H1 (cell line): ENCODE data around the gene PCTP.

ENCODE experiments used
- BCL11A ChIP-seq, 2 experiments: IDR thresholded peaks; one replicate each; pipeline ENCODE4 v1.6.1; 2011; ENCODE audit warnings: low read depth in 2 of 2, low read length in 2 of 2, mild to moderate bottlenecking in 2 of 2
- CEBPB ChIP-seq: IDR thresholded peaks from 2 replicates; pipeline ENCODE4 v1.6.1; 2012; ENCODE audit warnings: low read depth, low read length
- EP300 ChIP-seq, 2 experiments: IDR thresholded peaks; 1 replicate in 1 of 2; 2 replicates in 1 of 2; pipeline ENCODE4 v1.6.1; 2011 to 2012; ENCODE audit warnings: low read depth in 2 of 2, low read length in 2 of 2, mild to moderate bottlenecking in 2 of 2, borderline replicate concordance in 1 of 2, inconsistent platforms in 1 of 2, moderate library complexity in 1 of 2
- EZH2 ChIP-seq: fragments of 200-600 bp; sonication (generic); IDR thresholded peaks from 2 replicates; pipeline ENCODE4 v1.7.1; 2012; ENCODE audit warnings: low read depth, mild to moderate bottlenecking, moderate library complexity, low read length, inconsistent platforms; ENCODE audit not compliant: severe bottlenecking
- GABPA ChIP-seq: IDR thresholded peaks from 2 replicates; pipeline ENCODE4 v1.6.1; 2011; ENCODE audit warnings: mild to moderate bottlenecking, low read length, moderate library complexity, borderline replicate concordance; ENCODE audit not compliant: insufficient read depth
- JUND ChIP-seq: IDR thresholded peaks from 2 replicates; pipeline ENCODE4 v1.6.1; 2011; ENCODE audit warnings: mild to moderate bottlenecking, improper control_type of control experiment, low read length
- NRF1 ChIP-seq: IDR thresholded peaks from 2 replicates; pipeline ENCODE4 v1.6.1; 2011; ENCODE audit warnings: mild to moderate bottlenecking, low read depth, low read length, improper control_type of control experiment
- POLR2A ChIP-seq, 2 experiments: IDR thresholded peaks; 1 replicate in 1 of 2; 2 replicates in 1 of 2; pipeline ENCODE4 v1.6.1; 2011; ENCODE audit warnings: low read depth in 2 of 2, low read length in 2 of 2, mild to moderate bottlenecking in 2 of 2; ENCODE audit errors: control extremely low read depth in 1 of 2
- POLR2AphosphoS5 ChIP-seq: IDR thresholded peaks from 2 replicates; pipeline ENCODE4 v1.6.1; 2011; ENCODE audit warnings: low read depth, low read length
- YY1 ChIP-seq: IDR thresholded peaks from 2 replicates; pipeline ENCODE4 v1.6.1; 2011; ENCODE audit warnings: low read depth, mild to moderate bottlenecking, low read length
- TF ChIP-seq, protein P1 (sequence below), 3 experiments: IDR thresholded peaks; 1 replicate in 2 of 3; 2 replicates in 1 of 3; pipeline versions ENCODE4 v1.5.1 to v1.6.1; 2011; ENCODE audit warnings: low read length in 3 of 3, mild to moderate bottlenecking in 3 of 3, inconsistent platforms in 2 of 3, low read depth in 1 of 3, moderate library complexity in 1 of 3; ENCODE audit not compliant: insufficient read depth in 1 of 3; ENCODE audit errors: control extremely low read depth in 1 of 3

DNA sequence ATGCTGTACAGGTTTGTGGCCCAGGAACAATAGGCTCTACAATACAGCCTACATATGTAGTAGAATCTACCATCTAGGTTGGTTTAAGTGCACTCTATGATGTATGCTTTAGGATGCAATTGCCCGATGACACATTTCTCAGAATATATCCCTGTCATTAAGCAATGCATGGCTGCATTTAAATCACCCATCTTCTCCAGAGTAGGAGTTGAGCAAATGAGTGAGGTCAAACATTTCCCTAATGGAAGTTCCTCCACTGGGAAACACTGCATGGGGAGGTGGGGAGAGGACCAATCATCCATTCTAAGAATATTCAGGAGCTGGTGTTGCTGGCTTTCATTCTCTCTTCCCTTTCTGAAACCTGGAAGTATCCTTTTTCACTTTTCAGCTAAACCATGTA is 2.0 kb upstream of the PCTP start:
- TF ChIP-seq, protein P1, sequence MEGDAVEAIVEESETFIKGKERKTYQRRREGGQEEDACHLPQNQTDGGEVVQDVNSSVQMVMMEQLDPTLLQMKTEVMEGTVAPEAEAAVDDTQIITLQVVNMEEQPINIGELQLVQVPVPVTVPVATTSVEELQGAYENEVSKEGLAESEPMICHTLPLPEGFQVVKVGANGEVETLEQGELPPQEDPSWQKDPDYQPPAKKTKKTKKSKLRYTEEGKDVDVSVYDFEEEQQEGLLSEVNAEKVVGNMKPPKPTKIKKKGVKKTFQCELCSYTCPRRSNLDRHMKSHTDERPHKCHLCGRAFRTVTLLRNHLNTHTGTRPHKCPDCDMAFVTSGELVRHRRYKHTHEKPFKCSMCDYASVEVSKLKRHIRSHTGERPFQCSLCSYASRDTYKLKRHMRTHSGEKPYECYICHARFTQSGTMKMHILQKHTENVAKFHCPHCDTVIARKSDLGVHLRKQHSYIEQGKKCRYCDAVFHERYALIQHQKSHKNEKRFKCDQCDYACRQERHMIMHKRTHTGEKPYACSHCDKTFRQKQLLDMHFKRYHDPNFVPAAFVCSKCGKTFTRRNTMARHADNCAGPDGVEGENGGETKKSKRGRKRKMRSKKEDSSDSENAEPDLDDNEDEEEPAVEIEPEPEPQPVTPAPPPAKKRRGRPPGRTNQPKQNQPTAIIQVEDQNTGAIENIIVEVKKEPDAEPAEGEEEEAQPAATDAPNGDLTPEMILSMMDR (IDR thresholded peaks at IDR 0.05; ENCODE audit: control extremely low read depth in 1 of 3, insufficient read depth in 1 of 3, low read depth in 1 of 3, low read length in 3 of 3) = no peak
- TF ChIP-seq NRF1 = no peak
- TF ChIP-seq EZH2 = no peak
- TF ChIP-seq POLR2A (IDR thresholded peaks at IDR 0.05; ENCODE audit: control extremely low read depth in 1 of 2, low read depth in 2 of 2, low read length in 2 of 2) = no peak
- no peak for TF ChIP-seq BCL11A (IDR thresholded peaks at IDR 0.05; ENCODE audit: low read depth in 2 of 2, low read length in 2 of 2)
- TF ChIP-seq YY1 = no peak
- TF ChIP-seq CEBPB = no peak
- no peak for TF ChIP-seq JUND
- TF ChIP-seq POLR2AphosphoS5 = no peak
- no peak for TF ChIP-seq EP300 (IDR thresholded peaks at IDR 0.05; ENCODE audit: borderline replicate concordance in 1 of 2, low read depth in 2 of 2, low read length in 2 of 2)
- TF ChIP-seq GABPA = no peak
